ENCODE data around the gene E2F4.

The E2F4 gene

GRCh38 chr16:67240506-67240905, 48.6 kb downstream of the E2F4 start:
- peak overlapping the region; percentile 72 for H3K27ac ChIP-seq
- no peak for TF ChIP-seq CTCF (IDR thresholded peaks at IDR 0.05)
- TF ChIP-seq ZFX (IDR thresholded peaks at IDR 0.05; ENCODE audit: borderline replicate concordance) = no peak

- TF ChIP-seq ZFX (IDR thresholded peaks at IDR 0.05; ENCODE audit: borderline replicate concordance) (no peak), CTCF (IDR thresholded peaks at IDR 0.05) (no peak)
- H3K27ac ChIP-seq = peak overlapping the region; percentile 72
These were observed 49.3 kb downstream of the E2F4 start for GRCh38 chr16:67241008-67241900.

GRCh38 chr16:67242138-67242730, 50.3 kb downstream of the E2F4 start:
- no peak for TF ChIP-seq CTCF (IDR thresholded peaks at IDR 0.05)
- no peak for TF ChIP-seq ZFX (IDR thresholded peaks at IDR 0.05; ENCODE audit: borderline replicate concordance)
- peak overlapping the region; percentile 72 for H3K27ac ChIP-seq

GRCh38 chr16:67243481-67243880, 51.5 kb downstream of the E2F4 start:
- no peak overlapping the region for H3K27ac ChIP-seq
- TF ChIP-seq CTCF (IDR thresholded peaks at IDR 0.05) = no peak
- TF ChIP-seq ZFX (IDR thresholded peaks at IDR 0.05; ENCODE audit: borderline replicate concordance) = no peak

- no peak for TF ChIP-seq ZFX (IDR thresholded peaks at IDR 0.05; ENCODE audit: borderline replicate concordance)
- no peak for TF ChIP-seq CTCF (IDR thresholded peaks at IDR 0.05)
- H3K27ac ChIP-seq = 0 out of 2 replicates have a peak overlapping the region, but pooled peaks have one; percentile 17
These were observed 52.6 kb downstream of the E2F4 start for GRCh38 chr16:67244387-67245185.

- H3K27ac ChIP-seq = 0 out of 2 replicates have a peak overlapping the region, but pooled peaks have one; percentile 17
- no peak for TF ChIP-seq CTCF (IDR thresholded peaks at IDR 0.05)
- TF ChIP-seq ZFX (IDR thresholded peaks at IDR 0.05; ENCODE audit: borderline replicate concordance) = no peak
These were observed 53.2 kb downstream of the E2F4 start for GRCh38 chr16:67245186-67245585.
